ENCODE data around the gene GJA4.
A peak's percentile ranks its signal among the peaks of the same experiment; 100 is the strongest.

Gene GJA4

GRCh38 chr1:34785231-34785874, 7.4 kb upstream of the GJA4 start:
- no peak for DNase-seq (ENCODE audit: low read depth, low spot score)
- ChIA-PET POLR2A (no interaction called here), CTCF (interaction anchor here (0.6 to 1.1 kb wide), 2 partner anchors 9 to 66 kb away, joined by 3 read pairs; no protein-coding TSS in a partner anchor)
- no peak for TF ChIP-seq CTCF (IDR thresholded peaks at IDR 0.05; ENCODE audit: insufficient read depth, low read length, missing control alignments)
- H3K4me3 ChIP-seq (ENCODE audit: low read depth, low read length), result no peak overlapping the region

- H3K4me3 ChIP-seq (ENCODE audit: low read depth, low read length), result no peak overlapping the region
- ChIA-PET CTCF (interaction anchor here (0.7 to 3.7 kb wide), 19 partner anchors 10 to 663 kb away, joined by 3 to 37 read pairs (median 7); partner anchors contain the start of gene SMIM12), POLR2A (no interaction called here)
These were observed 6.8 kb upstream of the GJA4 start for GRCh38 chr1:34785875-34786470.

GRCh38 chr1:34786521-34787325, 6.1 kb upstream of the GJA4 start:
- ChIA-PET POLR2A (no interaction called here), CTCF (interaction anchor here (0.7 to 3.7 kb wide), 20 partner anchors 10 to 663 kb away, joined by 3 to 37 read pairs (median 6); partner anchors contain the start of gene SMIM12)
- DNase-seq (ENCODE audit: low read depth, low spot score), result peak; percentile 24
- peak; percentile 88 for TF ChIP-seq CTCF (IDR thresholded peaks at IDR 0.05; ENCODE audit: insufficient read depth, low read length, missing control alignments)
- no peak overlapping the region for H3K4me3 ChIP-seq (ENCODE audit: low read depth, low read length)

More at GRCh38 chr1:34785875-34786470, 6.8 kb upstream of the GJA4 start:
- no peak for TF ChIP-seq CTCF (IDR thresholded peaks at IDR 0.05; ENCODE audit: insufficient read depth, low read length, missing control alignments)
- no peak for DNase-seq (ENCODE audit: low read depth, low spot score)

GRCh38 chr1:34787461-34788420, 5.1 kb upstream of the GJA4 start:
- H3K4me3 ChIP-seq (ENCODE audit: low read depth, low read length), result no peak overlapping the region
- POLR2A ChIA-PET, result no interaction called here
- no peak for TF ChIP-seq CTCF (IDR thresholded peaks at IDR 0.05; ENCODE audit: insufficient read depth, low read length, missing control alignments)
- CTCF ChIA-PET, result interaction anchor here (1.0 to 3.7 kb wide), 18 partner anchors 9 to 657 kb away, joined by 3 to 37 read pairs (median 8); partner anchors contain the start of gene SMIM12
- DNase-seq (ENCODE audit: low read depth, low spot score), result peak; percentile 9

GRCh38 chr1:34790985-34791384, 1.8 kb upstream of the GJA4 start:
- H3K4me3 ChIP-seq (ENCODE audit: low read depth, low read length), result no peak overlapping the region
- TF ChIP-seq CTCF (IDR thresholded peaks at IDR 0.05; ENCODE audit: insufficient read depth, low read length, missing control alignments), result no peak
- no peak for DNase-seq (ENCODE audit: low read depth, low spot score)
- ChIA-PET POLR2A (no interaction called here), CTCF (interaction anchor here (1.0 to 1.9 kb wide), 4 partner anchors 13 to 76 kb away, joined by 3 to 6 read pairs (median 4); partner anchors contain the start of gene SMIM12)
